HG03354 (cell line): ENCODE measurements around the gene PTPRD.
"Not testable (repeated sequence)": the region's sequence is repeated elsewhere in the genome, so short reads cannot be mapped to it uniquely, and the experiment has no call there.

ENCODE experiments used
- ATAC-seq: cut with Tn5 transposase; IDR thresholded peaks from one replicate; pipeline ENCODE4 v1.9.1; 2021; ENCODE audit warnings: mild to moderate bottlenecking; ENCODE audit not compliant: unreplicated experiment, poor library complexity, severe bottlenecking

PTPRD gene

GRCh38 chr9:9033022-9033421, 1579.8 kb downstream of the PTPRD start:
- no peak for ATAC-seq

GRCh38 chr9:9016597-9016996, 1596.2 kb downstream of the PTPRD start:
- ATAC-seq, result no peak

- no peak for ATAC-seq
These were observed 1608.0 kb downstream of the PTPRD start for GRCh38 chr9:9004810-9005209.

- no peak for ATAC-seq
These were observed 1609.8 kb downstream of the PTPRD start for GRCh38 chr9:9002826-9003583.

- ATAC-seq, result no peak
These were observed 1632.2 kb downstream of the PTPRD start for GRCh38 chr9:8980496-8981013.

GRCh38 chr9:8978334-8978733, 1634.5 kb downstream of the PTPRD start:
- ATAC-seq, result no peak

GRCh38 chr9:8968350-8968749, 1644.5 kb downstream of the PTPRD start:
- ATAC-seq, result not testable (repeated sequence)

- ATAC-seq, result no peak
These were observed 1648.9 kb downstream of the PTPRD start for GRCh38 chr9:8963885-8964284.

GRCh38 chr9:8962084-8962483, 1650.7 kb downstream of the PTPRD start:
- no peak for ATAC-seq

- no peak for ATAC-seq
These were observed 1651.5 kb downstream of the PTPRD start for GRCh38 chr9:8961186-8961851.

- ATAC-seq, result no peak
These were observed 1652.5 kb downstream of the PTPRD start for GRCh38 chr9:8960254-8960653.

GRCh38 chr9:8958358-8958757, 1654.4 kb downstream of the PTPRD start:
- no peak for ATAC-seq

- ATAC-seq, result no peak
These were observed 1657.5 kb downstream of the PTPRD start for GRCh38 chr9:8955315-8955714.

- no peak for ATAC-seq
These were observed 1666.3 kb downstream of the PTPRD start for GRCh38 chr9:8946461-8946860.

GRCh38 chr9:8943392-8943791, 1669.4 kb downstream of the PTPRD start:
- ATAC-seq, result no peak

- no peak for ATAC-seq
These were observed 1672.2 kb downstream of the PTPRD start for GRCh38 chr9:8940650-8941049.

- no peak for ATAC-seq
These were observed 1686.3 kb downstream of the PTPRD start for GRCh38 chr9:8926461-8926860.

GRCh38 chr9:8924562-8924961, 1688.2 kb downstream of the PTPRD start:
- no peak for ATAC-seq

GRCh38 chr9:8920478-8921183, 1692.2 kb downstream of the PTPRD start:
- not testable (repeated sequence) for ATAC-seq

GRCh38 chr9:8917956-8918739, 1694.7 kb downstream of the PTPRD start:
- no peak for ATAC-seq
